Renal cortical epithelial cell (primary cell): ENCODE measurements around the gene UTP14C. TPM values are rescaled to one million over a fixed set of nuclear protein-coding genes. Genes with fewer than 3 reads are reported as not detected.
"Not testable (repeated sequence)": the region's sequence is repeated elsewhere in the genome, so short reads cannot be mapped to it uniquely, and the experiment has no call there.

Source experiments
- DNase-seq: peaks from one replicate; pipeline ENCODE4 v3.0.0-alpha.2; 2011; ENCODE audit warnings: low read depth
- total RNA-seq: library from RNA; depleted of rRNA; stranded (reverse); fragments of >200 nt; gene quantifications from 2 replicates; pipeline ENCODE4 v1.2.3, GENCODE V29; 2014

UTP14C gene, protein sequence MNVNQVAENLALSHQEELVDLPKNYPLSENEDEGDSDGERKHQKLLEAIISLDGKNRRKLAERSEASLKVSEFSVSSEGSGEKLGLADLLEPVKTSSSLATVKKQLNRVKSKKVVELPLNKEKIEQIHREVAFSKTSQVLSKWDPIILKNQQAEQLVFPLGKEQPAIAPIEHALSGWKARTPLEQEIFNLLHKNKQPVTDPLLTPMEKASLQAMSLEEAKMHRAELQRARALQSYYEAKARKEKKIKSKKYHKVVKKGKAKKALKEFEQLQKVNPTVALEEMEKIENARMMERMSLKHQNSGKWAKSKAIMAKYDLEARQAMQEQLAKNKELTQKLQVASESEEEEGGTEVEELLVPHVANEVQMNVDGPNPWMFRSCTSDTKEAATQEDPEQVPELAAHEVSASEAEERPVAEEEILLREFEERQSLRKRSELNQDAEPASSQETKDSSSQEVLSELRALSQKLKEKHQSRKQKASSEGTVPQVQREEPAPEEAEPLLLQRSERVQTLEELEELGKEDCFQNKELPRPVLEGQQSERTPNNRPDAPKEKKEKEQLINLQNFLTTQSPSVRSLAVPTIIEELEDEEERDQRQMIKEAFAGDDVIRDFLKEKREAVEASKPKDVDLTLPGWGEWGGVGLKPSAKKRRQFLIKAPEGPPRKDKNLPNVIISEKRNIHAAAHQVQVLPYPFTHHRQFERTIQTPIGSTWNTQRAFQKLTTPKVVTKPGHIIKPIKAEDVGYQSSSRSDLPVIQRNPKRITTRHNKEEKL
- 12.7 and 35.0 TPM in 2 replicates for total RNA-seq

DNA sequence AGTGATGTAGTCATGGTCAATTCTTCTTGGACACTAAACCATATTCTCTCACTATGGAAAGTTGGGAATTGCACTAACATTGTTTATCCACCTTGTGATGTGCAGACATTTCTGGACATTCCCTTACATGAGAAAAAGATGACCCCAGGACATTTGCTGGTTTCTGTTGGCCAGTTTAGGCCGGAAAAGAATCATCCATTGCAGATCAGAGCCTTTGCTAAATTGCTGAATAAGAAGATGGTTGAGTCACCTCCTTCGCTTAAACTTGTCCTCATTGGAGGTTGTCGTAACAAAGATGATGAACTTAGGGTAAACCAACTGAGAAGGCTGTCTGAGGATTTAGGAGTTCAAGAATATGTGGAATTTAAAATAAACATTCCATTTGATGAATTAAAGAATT lies at the start of gene UTP14C:
Gene UTP14C, plus strand, starts transcription at position 211 of the 400 bp plus-strand sequence. CDS start 4,114 bp downstream, outside the sequence.
- DNase-seq = no peak

DNA sequence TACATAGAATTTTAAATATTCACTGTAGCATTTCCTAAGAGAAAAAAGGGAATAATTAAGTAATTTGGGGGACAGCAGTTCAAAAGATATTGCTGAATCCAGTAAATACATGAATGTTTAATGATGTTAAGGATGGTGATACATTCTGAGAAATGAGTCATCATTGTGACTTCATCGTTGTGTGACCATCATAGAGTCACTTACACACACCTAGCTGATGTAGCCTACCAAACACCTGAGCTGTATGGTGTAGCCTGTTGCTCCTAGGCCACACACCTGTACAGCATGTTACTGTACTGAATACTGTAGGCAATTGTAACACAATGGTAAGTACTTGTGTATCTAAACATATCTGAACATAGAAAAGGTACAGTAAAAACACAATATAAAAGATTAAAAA lies 48.1 kb upstream of the UTP14C start:
- no peak for DNase-seq

DNA sequence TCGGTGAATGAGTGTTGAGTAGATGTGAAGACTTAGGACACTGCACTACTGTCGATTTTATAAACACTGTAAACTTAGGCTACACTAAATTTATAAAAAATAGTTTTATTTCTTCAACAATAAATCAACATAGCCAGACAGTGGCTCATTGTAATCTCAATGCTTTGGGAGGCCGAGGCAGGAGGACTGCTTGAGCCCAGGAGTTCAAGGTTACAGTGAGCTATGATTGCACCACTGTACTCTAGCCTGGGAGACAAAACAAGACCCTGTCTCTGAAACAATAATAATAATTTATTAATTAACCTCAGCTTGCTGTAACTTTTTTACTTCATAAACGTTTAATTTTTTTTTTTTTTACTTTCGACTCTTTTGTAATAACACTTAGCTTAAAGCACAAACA lies 47.6 kb upstream of the UTP14C start:
- DNase-seq = no peak

DNA sequence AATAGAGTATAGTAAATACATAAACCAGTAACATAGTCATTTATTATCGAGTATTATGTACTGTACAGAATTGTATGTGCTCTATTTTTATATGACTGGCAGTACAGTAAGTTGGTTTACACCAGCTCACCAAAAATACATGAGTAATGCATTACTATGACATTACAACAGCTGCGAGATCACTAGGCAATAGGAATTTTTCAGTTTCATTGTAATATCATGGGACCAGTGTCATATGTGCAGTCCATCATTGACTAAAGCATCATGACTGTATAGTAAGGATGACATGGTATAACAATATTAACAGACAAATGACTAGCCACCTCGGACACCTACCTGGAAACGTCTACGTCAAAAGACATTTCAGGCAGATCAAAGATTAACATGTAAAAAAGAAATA lies 46.9 kb upstream of the UTP14C start:
- no peak for DNase-seq

DNA sequence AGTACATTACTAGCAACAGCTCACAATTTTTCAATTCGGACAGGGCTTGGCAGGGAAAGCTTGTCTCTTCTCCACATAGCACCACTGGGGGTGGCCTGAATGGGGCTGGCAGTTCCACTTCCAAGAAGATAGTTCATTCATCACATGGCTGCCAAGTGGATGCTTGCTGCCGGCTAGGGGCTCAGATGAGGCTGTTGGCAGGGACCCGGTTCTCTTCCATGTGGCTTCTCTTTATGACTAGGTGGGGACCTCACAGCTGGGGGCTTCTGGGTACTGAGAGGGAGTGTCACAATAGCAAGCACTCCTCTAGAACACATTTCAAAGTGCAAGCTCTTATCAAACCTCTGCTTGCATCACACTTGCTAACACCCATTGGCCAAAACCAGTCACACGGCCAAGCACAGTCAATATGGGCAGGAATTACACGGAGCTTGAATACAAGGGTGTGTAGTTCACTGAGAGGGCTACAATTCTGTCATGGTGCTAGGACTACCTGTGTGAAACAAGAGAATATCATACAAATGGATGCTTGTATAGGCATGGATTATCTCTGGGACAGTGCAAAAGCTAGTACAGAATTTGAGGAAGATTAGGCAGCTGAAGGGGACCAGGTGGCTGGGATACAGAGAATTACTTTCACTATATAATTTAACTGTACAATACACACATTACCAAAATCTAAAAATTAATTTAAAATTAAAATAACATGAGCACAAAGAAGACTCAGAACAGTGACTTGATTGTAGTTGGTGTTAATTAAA lies 45.5 kb upstream of the UTP14C start:
- no peak for DNase-seq

DNA sequence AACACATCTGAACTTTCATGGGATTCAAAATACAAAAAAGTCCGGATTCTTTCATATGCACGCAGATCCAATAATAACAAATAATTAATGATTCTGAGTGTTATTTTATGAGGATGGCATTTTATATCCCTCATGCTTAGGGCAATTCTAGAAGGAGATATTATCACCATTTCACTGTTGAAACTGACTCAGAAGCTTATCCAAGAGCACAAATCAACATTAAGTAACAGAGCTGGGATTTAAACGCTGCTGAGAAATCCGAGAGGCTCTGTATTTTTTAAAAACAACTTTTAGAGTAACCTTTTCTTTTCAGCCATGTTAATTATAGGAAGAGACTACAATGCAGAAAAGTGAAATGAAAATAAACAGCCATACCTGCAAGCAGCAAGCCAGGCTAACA lies 43.6 kb upstream of the UTP14C start:
- no peak for DNase-seq

DNA sequence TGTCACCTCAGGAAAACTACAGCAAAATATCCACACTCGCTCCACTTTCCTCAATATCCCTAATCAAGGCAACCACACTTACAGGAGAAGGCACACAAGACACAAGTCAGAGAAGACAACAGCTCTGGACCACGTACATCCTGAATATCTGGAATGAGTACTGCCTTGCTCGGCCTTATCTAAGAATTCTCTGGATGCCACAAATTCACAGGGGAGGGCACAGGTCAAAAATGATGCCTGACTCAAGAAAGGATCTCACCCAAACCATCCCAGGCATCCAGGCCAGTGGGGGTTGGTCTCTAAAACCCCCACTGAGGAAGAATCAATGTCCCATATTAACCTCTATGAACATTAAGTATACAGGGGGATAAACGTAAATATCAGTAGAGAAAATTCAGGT lies 43.1 kb upstream of the UTP14C start:
- DNase-seq = no peak

DNA sequence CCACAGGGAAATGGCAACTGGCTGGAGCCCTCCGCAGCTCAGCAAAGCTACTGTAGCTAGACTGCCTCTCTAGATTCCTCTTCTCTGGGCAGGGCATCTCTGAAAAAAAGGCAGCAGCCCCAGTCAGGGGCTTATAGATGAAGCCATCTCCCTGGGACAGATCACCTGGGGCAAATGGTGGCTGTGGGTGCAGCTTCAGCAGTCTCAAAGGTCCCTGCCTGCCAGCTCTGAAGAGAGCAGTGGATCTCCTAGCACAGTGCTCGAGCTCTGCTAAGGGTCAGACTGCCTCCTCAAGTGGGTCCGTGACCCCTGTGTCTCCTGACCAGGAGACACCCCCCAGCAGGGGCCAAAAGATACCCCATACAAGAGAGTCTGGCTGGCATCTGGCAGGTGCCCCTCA lies 41.2 kb upstream of the UTP14C start:
- DNase-seq = not testable (repeated sequence)

DNA sequence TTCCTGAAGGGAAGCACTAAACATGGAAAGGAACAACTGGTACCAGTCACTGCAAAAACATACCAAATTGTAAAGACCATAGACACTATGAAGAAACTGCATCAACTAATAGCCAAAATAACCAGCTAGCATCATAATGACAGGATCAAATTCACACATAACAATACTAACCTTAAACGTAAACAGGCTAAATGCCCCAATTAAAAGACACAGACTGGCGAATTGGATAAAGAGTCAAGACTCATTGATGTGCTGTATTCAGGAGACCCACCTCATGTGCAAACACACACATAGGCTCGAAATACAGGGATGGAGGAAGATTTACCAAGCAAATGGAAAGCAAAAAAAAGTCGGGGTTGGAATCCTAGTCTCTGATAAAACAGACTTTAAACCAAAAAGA lies 39.6 kb upstream of the UTP14C start:
- DNase-seq = not testable (repeated sequence)

DNA sequence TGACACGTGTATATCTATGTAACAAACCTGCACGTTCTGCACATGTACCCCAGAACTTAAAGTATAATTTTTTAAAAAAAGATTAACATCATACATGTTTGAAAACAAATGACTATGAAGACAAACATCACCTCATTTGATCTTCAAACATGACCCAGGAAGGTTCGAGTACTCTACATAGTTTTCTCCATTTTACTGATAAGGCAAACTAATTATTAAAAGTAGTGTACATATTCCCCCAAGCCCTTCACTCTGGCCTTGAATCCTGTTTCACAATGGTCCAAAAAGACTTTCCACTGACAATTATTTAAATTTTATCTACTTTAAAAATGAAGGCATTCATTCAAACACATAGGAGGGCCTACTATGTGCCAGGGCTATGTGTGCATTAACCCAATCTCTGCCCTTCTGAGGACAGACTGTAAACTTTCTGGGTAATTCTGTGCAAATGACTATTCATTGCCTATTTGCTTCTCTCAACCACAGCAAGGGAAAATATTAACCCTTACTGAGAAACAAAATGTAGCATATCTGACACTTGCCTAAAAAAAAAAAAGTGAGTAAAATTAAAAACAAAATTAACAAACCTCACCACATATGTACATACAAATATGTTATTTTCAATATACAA lies 35.4 kb upstream of the UTP14C start:
- DNase-seq = no peak

DNA sequence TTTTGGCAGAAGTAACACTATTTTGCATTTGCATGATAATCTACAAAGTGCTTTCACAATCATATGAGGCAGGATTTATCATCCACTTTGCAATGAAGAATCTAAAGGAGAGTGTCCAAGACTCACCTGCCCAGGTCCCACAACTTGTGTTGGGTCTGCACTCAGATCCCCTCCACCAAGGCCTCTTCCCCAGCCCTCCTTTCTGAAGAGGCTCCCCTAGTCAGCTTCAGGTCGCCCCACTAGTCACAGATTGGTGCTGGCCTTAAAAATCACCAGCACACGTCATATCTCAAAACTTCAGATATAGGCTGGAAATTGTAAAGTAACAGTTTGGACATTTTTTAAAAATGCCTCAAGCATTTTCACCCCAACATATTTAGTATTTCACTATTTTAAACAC lies 30.8 kb upstream of the UTP14C start:
- DNase-seq = no peak

DNA sequence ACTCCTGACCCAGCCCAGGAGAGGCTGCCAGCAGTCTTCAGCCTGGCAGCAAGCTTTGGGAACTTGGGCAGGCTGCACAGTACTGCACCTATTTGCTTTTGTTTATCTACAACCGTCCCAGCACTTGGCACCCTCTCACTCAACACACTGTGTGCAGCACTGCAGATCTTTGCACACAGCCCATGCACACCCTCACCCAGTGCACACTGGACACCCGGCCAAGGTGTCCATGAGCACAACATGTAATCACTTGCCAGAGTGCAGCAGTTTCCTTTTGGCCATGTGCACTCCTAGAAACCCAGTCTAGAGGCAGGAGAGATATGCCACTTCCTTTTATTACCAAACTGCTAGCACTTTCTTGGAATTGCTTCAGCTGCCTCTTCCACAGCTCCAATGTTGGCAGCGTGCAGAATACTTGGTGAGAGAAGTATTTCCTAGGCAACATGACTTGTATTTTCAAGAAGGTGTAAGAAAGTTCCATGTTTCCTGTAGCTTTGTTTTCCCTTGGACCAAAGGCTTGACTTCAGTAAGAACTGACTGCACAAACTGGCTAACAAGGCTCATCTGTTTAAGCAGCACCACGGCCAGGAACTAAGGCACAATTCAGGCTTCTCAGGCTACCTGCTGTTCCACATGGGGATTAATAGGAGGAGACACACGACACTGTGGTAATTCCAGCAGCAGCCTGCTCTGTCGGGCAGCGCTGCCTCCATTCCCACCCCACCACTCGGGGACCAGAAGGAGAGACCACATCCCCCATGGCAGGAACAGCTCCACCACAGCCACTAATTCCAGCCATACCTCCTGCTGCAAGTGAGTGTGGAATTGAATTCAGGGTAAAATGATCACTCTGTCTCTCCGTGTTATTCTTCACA lies 28.6 kb upstream of the UTP14C start:
- DNase-seq = no peak

DNA sequence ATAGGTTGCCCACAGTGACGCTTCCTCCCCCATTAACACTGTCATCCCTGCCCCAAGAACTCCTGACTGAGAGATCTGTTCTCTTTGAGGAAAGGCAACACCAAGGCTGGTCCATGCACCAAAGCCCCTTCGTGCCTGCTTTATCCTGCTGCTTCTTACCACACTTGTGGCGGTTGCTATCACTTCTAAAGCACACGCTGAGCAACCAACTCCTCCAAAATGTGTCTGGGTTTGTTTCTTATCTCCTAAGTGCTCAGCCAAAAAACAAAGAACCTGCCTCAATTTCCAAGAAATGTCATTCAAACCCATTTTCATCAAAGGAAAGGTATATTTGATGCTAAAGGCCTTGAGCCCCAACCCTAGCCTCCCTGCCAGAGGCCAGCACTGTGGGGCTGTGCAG lies 27.9 kb upstream of the UTP14C start:
- no peak for DNase-seq

DNA sequence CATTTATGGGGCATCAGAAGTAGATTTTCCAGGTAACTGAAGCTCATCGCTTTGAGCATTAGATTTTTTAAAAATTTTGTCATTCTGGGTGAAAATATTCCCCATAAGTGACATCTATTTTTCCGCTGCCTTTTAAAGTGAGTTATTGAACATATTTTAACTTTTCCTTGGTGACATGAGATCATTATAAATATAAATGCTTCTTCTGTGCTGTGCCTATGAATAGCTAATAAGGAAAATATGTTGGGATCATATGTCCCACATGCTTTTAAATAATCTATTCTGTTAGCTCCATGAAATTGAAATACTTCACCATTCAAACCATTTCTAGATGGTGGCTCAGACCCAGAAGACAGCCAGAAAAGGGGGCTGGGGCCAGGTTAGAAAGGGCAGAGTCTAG lies 27.3 kb upstream of the UTP14C start:
- DNase-seq = no peak

DNA sequence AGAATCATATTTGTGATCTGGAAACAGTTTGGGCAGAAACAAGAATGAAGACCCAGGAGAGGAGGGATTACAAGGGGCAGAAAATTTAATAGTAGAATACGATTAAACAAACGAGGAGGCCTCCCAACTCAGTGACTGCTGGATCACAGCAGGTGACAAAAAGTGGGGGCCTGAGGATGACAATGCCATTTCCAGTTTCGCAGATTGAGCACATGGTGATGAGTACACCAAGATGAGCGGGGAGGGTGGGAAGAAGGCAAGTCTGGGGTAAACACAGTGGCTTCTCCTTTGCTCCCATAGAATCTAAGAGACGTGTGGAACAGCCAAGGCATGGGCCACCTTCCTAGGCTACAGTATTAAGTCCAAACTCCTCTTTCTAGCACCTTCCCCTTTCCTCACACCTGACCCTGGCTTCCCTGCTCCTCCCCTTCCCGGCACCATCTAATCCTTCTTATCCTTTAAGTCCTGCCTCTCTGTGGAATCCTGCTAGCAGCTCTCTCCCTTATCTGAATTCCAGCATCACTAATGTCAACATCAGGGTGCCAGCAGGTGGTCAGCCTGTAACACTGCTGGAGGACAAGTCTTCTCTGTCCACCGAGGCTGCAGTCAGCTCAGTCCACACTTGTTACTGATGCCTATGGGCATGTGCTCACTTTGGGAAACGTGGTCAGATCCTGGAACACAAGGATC lies 26.7 kb upstream of the UTP14C start:
- no peak for DNase-seq

DNA sequence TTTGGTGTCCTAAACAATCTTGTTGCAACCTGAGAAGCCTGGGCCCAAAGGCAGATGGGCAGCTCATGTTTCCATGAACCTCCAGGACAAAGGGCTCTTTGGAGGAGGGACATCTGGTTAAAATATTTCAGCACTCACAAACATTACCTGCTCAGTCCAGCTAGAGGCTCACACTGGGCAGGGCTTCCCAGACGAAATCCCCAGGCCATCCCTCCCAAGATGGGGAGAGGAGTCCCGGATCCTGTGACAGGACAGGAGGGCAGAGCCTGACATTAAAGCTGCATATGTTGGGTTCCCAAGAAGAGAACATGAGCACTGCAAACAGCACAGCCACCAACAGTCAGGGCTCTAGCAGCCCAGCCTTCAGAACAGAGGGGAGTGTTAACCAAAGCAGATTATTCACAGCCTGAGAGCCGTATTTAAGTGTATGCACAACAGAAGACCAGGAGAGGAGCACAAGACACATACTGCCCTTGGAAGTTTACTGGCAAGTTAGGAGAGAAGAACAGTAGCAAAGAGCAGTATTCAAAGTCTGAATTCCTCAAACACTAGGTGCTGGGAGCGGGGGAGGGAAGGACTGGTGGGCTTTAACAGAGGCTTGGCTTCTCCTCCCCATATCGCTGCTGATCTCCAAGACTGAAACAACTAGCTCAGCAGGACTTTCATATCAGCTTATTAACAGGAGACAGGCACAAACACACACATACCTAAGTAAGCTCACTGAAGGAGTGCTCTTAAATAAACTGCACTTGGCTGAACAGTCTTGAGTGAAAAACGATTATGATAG lies 25.6 kb upstream of the UTP14C start:
- DNase-seq = no peak

DNA sequence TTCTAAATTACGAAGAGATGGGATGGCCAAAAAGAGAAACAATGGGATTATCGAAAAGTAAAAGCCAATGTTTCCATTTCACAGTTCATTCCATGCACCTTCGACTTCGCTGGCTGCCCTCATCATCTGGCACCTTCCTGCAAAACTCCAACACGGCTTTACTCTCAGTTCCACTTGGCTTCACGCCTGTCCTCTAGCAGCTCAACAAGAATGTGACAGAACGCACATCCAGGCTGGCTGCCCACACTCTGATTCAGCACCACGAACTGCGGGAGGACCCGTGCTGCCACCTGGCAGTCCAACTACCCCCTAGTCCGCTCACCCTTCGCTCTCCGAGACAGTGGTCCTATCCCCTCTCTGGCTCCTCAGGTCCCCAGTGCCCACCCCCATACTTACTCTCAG lies 25.0 kb upstream of the UTP14C start:
- peak; percentile 47 for DNase-seq

DNA sequence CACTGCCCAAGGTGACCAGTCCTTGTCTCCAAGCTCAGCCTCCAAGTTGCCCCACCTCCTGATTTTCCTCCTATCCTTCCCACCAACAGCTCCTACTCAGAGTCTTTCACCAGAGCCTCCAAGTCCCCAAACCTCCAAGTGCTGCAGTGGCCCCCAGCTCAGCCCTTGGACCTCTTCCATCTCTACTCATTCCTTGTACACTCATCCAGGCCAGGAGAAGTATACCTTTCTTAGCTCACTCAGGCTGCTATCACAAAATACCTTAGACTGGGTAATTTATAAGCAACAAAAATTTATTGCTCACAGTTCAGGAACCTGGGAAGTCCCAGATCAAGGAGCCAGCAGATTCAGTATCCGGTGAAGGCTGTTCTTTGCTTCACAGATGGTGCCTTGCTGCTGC lies 24.6 kb upstream of the UTP14C start:
- DNase-seq = no peak

DNA sequence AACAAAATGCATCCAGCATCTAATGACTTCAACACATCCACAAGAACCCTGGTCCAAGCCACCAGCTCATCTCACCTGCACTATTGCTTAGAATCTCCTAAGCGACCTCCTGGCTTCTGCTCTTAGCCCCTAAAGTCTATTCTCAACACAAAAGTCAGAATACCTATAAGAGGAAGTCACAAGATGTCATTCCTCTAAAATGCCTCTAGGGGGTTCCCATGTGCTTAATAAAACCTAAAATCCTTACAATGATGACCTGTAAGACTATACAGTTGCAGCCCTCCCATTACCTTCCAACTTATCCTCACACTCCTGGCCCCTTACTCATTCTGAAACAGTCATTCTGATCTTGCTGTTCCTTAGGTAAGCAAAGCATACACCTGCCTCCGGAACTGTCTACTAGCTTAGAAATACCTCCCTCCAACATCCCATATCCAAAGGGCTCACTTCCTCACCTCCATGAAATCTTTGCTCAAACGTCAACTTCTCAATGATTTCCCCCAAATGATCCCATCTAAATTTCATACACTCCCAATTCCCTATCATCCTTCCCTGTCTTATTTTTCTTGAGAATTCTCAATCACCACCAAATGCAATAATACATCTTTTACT lies 23.3 kb upstream of the UTP14C start:
- peak; percentile 61 for DNase-seq
